SK-N-SH (cell line): ENCODE measurements around the gene TAOK2. TPM values are rescaled to one million over a fixed set of nuclear protein-coding genes. Genes with fewer than 3 reads are reported as not detected.
A peak's percentile ranks its signal among the peaks of the same experiment; 100 is the strongest.

Experiments used
- CTCF ChIA-PET: fragments of 300-600, 350-600 bp; formaldehyde crosslinking; extraction: SDS; loops from one replicate; lab custom pipeline; 2021; lab: Yijun Ruan, JAX
- POLR2A ChIA-PET: fragments of 350-600 bp; sonication (Branson Sonifier 250); formaldehyde crosslinking; extraction: SDS; loops from one replicate; lab custom pipeline; 2020; ENCODE audit warnings: antibody characterized with exemption, inconsistent platforms; lab: Yijun Ruan, JAX
- DNase-seq: peaks from one replicate; pipeline ENCODE4 v3.0.0; 2012
- H2AFZ ChIP-seq: fragments of 200-600 bp; sonication (generic); 2 replicates; pipeline ENCODE4 v1.8.1; 2016; ENCODE audit warnings: antibody characterized with exemption, mild to moderate bottlenecking, low read depth
- H3F3A ChIP-seq: fragments of 200-600 bp; sonication (generic); replicated peaks from 2 replicates; pipeline ENCODE3; 2016; ENCODE audit warnings: antibody characterized with exemption, mild to moderate bottlenecking; ENCODE audit not compliant: insufficient read depth
- H3K27ac ChIP-seq, 2 experiments: fragments of 200-500 bp in 1 of 2; fragments of 200-600 bp in 1 of 2; sonication (Bioruptor generic) in 1 of 2; sonication (generic), shearing (Covaris generic) in 1 of 2; 2 replicates each; pipeline versions ENCODE4 v1.5.1 to v1.6.1; 2014 to 2016; ENCODE audit warnings: low read depth in 2 of 2, inconsistent platforms in 1 of 2, low read length in 1 of 2, mild to moderate bottlenecking in 1 of 2, mixed read lengths in 1 of 2
- H3K27me3 ChIP-seq: fragments of 200-600 bp; sonication (generic), shearing (Covaris generic); 2 replicates; pipeline ENCODE4 v1.6.1; 2016; ENCODE audit warnings: mixed run types; ENCODE audit not compliant: insufficient read depth
- H3K36me3 ChIP-seq, 2 experiments: fragments of 200-500 bp in 1 of 2; fragments of 200-600 bp in 1 of 2; sonication (Bioruptor generic) in 1 of 2; sonication (generic) in 1 of 2; replicated peaks in 1 of 2; 2 replicates each; pipeline versions ENCODE3 to v1.5.1; 2014 to 2016; ENCODE audit warnings: low read length in 1 of 2, mild to moderate bottlenecking in 1 of 2; ENCODE audit not compliant: insufficient read depth in 2 of 2, control insufficient read depth in 1 of 2
- H3K4me1 ChIP-seq, 2 experiments: fragments of 200-500 bp in 1 of 2; fragments of 200-600 bp in 1 of 2; sonication (Bioruptor generic) in 1 of 2; sonication (generic), shearing (Covaris generic) in 1 of 2; 2 replicates each; pipeline versions ENCODE4 v1.5.1 to v1.6.1; 2014 to 2016; ENCODE audit warnings: low read depth in 1 of 2, low read length in 1 of 2, mixed run types in 1 of 2; ENCODE audit not compliant: insufficient read depth in 2 of 2, control insufficient read depth in 1 of 2
- H3K4me2 ChIP-seq: fragments of 200-600 bp; sonication (generic), shearing (Covaris generic); 2 replicates; pipeline ENCODE4 v1.6.1; 2017; ENCODE audit warnings: mixed run types
- H3K4me3 ChIP-seq, 2 experiments: fragments of 200-500 bp in 1 of 2; fragments of 200-600 bp in 1 of 2; sonication (Bioruptor generic) in 1 of 2; sonication (generic), shearing (Covaris generic) in 1 of 2; 2 replicates each; pipeline versions ENCODE4 v1.5.1 to v1.8.1; 2014 to 2016; ENCODE audit warnings: low read depth in 2 of 2, inconsistent platforms in 1 of 2, low read length in 1 of 2, mild to moderate bottlenecking in 1 of 2, mixed read lengths in 1 of 2, moderate library complexity in 1 of 2
- H3K79me2 ChIP-seq: fragments of 200-600 bp; sonication (generic); 2 replicates; pipeline ENCODE4 v1.8.1; 2017; ENCODE audit warnings: mild to moderate bottlenecking; ENCODE audit not compliant: insufficient read depth
- H3K9ac ChIP-seq: fragments of 200-600 bp; sonication (generic); 2 replicates; pipeline ENCODE4 v1.6.1; 2017; ENCODE audit warnings: mixed run types
- H3K9me2 ChIP-seq: fragments of 200-600 bp; sonication (generic); 2 replicates; pipeline ENCODE4 v1.6.1; 2017; ENCODE audit warnings: mixed run types
- H3K9me3 ChIP-seq: fragments of 200-600 bp; sonication (generic); 2 replicates; pipeline ENCODE4 v1.6.1; 2017; ENCODE audit warnings: mixed run types, mild to moderate bottlenecking, moderate library complexity
- H4K20me1 ChIP-seq: fragments of 200-600 bp; sonication (generic); 2 replicates; pipeline ENCODE4 v1.6.1; 2017; ENCODE audit warnings: mild to moderate bottlenecking, mixed run types; ENCODE audit not compliant: insufficient read depth
- ELF1 ChIP-seq: IDR thresholded peaks from 2 replicates; pipeline ENCODE4 v1.4.0; 2012
- GABPA ChIP-seq: IDR thresholded peaks from 2 replicates; pipeline ENCODE4 v1.4.0; 2012; ENCODE audit warnings: low read depth, mild to moderate bottlenecking
- MEF2A ChIP-seq: IDR thresholded peaks from 2 replicates; pipeline ENCODE4 v1.4.0; 2012; ENCODE audit warnings: low read depth, borderline replicate concordance
- MXI1 ChIP-seq: IDR thresholded peaks from 2 replicates; pipeline ENCODE4 v1.6.1; 2012; ENCODE audit warnings: mild to moderate bottlenecking, low read depth, low read length, improper control_type of control experiment
- NRF1 ChIP-seq: IDR thresholded peaks from 2 replicates; pipeline ENCODE4 v1.6.1; 2012; ENCODE audit warnings: low read depth, mild to moderate bottlenecking, low read length
- POLR2AphosphoS5 ChIP-seq: IDR thresholded peaks from 2 replicates; pipeline ENCODE4 v1.6.1; 2012; ENCODE audit warnings: low read depth, low read length
- RXRA ChIP-seq: IDR thresholded peaks from 2 replicates; pipeline ENCODE4 v1.4.0; 2012; ENCODE audit warnings: low read depth, mild to moderate bottlenecking, borderline replicate concordance
- SIN3A ChIP-seq: IDR thresholded peaks from 2 replicates; pipeline ENCODE4 v1.6.1; 2012; ENCODE audit warnings: low read depth, mild to moderate bottlenecking, low read length, moderate library complexity, borderline replicate concordance
- SMC3 ChIP-seq: IDR thresholded peaks from 2 replicates; pipeline ENCODE4 v1.6.1; 2012; ENCODE audit warnings: low read depth, low read length, improper control_type of control experiment
- TCF12 ChIP-seq: IDR thresholded peaks from 2 replicates; pipeline ENCODE4 v1.4.0; 2012
- TEAD4 ChIP-seq: IDR thresholded peaks from 2 replicates; pipeline ENCODE4 v1.4.0; 2012; ENCODE audit warnings: mild to moderate bottlenecking, borderline replicate concordance; ENCODE audit not compliant: insufficient read depth
- YY1 ChIP-seq: IDR thresholded peaks from 2 replicates; pipeline ENCODE4 v1.4.0; 2012; ENCODE audit warnings: low read depth, mild to moderate bottlenecking
- WGBS: methylation state at CpG from one replicate; pipeline ENCODE4 v1.1.6; 2017; ENCODE audit warnings: low lambda C conversion rate; 5-methylcytosine and 5-hydroxymethylcytosine counted together
- polyA plus RNA-seq, 3 experiments: library from polyadenylated mRNA; depleted of rRNA; stranded (reverse); fragments of >200 nt; gene quantifications; 2 replicates each; pipeline ENCODE4 v1.2.3, GENCODE V29; 2012
- TF ChIP-seq, protein P1 (sequence below): IDR thresholded peaks from 2 replicates; pipeline ENCODE4 v1.4.0; 2012; ENCODE audit warnings: low read depth, borderline replicate concordance
- TF ChIP-seq, protein P2 (sequence below): fragments of 200-600 bp; sonication (generic); IDR thresholded peaks from 2 replicates; pipeline ENCODE4 v1.6.1; 2017; ENCODE audit warnings: antibody characterized with exemption, mild to moderate bottlenecking, moderate library complexity
- TF ChIP-seq, protein P3 (sequence below): IDR thresholded peaks from 2 replicates; pipeline ENCODE4 v1.4.0; 2012; ENCODE audit warnings: low read depth
- TF ChIP-seq, protein P4 (sequence below): IDR thresholded peaks from 2 replicates; pipeline ENCODE4 v1.4.0; 2012; ENCODE audit warnings: low read depth, borderline replicate concordance

The TAOK2 gene
- polyA plus RNA-seq, 1 of the 3 experiments (the other 2 are of a cell fraction): 21.9 TPM

DNA sequence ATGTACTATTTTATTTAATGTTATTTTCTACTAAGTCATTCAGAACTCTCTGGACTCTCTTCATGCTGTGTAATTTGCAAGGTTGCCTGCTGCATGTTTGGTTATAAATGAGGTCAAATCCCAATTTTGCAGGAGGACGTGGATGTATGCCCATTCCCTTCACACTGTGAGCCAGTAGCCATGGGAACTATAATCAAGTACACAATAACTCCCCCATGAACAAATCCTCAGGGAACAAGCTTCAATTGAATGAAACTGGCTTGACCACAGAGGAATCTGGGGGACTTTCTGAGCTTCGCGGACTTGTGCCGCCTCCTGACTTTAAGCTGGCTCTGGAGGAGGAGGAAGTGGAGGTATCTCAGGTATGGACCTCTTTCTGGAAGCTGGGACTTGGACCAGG lies 33.0 kb upstream of the TAOK2 start:
- ChIA-PET POLR2A (no interaction called here), CTCF (interaction anchor here (1.2 kb wide), 1 partner anchor 171 kb away, joined by 3 read pairs; no protein-coding TSS in a partner anchor)
- Histone ChIP-seq H3K79me2 (no peaks in the 10 kb centered on the region), H4K20me1 (no peaks in the 10 kb centered on the region), H3K9me2 (no peaks in the 10 kb centered on the region), H3K4me3 (no peak overlapping the region), H3K9me3 (no peaks in the 10 kb centered on the region), H3K4me2 (no peak overlapping the region), H3K4me1 (peaks cover 2 to 10% of the 10 kb centered on the region in 2 experiments; a peak in 1 of 4 replicates), H2AFZ (no peak overlapping the region), H3K27ac (no peak overlapping the region), H3F3A (peaks cover 19% of the 10 kb centered on the region), H3K9ac (no peak overlapping the region), H3K27me3 (no peaks in the 10 kb centered on the region), H3K36me3 (no peaks in the 10 kb centered on the region)
- no peak for DNase-seq
- 86% methylated on average over 4 of the region's 4 CpGs for WGBS
- TF ChIP-seq NRF1: no peak
- TF ChIP-seq, protein P1, sequence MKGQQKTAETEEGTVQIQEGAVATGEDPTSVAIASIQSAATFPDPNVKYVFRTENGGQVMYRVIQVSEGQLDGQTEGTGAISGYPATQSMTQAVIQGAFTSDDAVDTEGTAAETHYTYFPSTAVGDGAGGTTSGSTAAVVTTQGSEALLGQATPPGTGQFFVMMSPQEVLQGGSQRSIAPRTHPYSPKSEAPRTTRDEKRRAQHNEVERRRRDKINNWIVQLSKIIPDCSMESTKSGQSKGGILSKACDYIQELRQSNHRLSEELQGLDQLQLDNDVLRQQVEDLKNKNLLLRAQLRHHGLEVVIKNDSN: no peak
- TF ChIP-seq YY1: no peak
- no peak for TF ChIP-seq MXI1
- TF ChIP-seq, protein P2, sequence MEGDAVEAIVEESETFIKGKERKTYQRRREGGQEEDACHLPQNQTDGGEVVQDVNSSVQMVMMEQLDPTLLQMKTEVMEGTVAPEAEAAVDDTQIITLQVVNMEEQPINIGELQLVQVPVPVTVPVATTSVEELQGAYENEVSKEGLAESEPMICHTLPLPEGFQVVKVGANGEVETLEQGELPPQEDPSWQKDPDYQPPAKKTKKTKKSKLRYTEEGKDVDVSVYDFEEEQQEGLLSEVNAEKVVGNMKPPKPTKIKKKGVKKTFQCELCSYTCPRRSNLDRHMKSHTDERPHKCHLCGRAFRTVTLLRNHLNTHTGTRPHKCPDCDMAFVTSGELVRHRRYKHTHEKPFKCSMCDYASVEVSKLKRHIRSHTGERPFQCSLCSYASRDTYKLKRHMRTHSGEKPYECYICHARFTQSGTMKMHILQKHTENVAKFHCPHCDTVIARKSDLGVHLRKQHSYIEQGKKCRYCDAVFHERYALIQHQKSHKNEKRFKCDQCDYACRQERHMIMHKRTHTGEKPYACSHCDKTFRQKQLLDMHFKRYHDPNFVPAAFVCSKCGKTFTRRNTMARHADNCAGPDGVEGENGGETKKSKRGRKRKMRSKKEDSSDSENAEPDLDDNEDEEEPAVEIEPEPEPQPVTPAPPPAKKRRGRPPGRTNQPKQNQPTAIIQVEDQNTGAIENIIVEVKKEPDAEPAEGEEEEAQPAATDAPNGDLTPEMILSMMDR: no peak
- no peak for TF ChIP-seq TCF12

DNA sequence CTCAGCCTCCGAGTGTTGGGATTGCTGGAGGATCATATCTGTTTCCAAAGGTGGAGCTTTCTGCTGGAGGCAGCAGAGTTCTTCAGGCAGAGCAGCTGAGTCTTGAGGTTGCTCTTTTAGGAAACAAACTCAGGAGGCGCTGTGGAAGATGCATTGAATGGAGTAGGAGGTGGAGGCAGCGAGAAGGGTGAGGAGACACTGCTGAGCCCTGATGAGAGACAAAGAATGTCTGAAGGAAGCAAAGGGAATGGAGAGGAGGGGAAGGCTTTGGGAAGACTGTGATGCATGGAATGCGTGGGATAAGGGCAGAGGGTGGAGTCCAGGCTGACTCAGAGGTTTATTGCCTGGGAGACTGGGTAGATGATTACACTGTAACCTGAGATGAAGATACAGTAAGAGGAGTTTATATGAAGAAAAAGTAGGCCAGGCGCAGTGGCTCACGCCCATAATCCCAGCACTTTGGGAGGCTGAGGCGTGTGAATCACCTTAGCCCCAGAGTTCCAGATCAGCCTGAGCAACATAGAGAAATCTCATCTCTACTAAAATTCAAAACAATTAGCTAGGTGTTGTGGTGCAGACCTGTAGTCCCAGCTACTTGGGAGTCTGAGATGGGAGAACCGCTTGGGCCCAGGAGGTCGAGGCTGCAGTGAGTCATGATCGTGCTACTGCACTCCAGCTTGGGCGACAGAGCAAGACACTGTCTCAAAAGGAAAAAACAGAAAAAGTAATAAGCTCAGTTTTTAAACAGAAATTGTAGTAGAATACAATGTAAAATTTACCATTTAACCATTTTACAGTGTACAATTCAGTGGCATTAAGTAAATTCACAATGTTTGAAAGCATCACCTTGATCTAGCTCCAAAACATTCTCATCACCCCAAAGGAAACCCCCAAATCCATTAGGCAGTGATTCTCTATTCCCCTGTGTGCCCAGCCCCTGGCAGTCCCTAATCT lies 29.5 kb upstream of the TAOK2 start:
- no peaks in the 10 kb centered on the region for H3K79me2 ChIP-seq
- ChIA-PET POLR2A (interaction anchor here (1.6 kb wide), 1 partner anchor 18 kb away, joined by 8 read pairs; the partner anchor contains the start of gene KCTD13), CTCF (interaction anchor here (0.7 kb wide), 1 partner anchor 58 kb away, joined by 3 read pairs; no protein-coding TSS in a partner anchor)
- H3K4me2 ChIP-seq: peak overlapping the region; percentile 56
- H3F3A ChIP-seq: peaks cover 23% of the 10 kb centered on the region
- peak overlapping the region; percentile 64 to 98; a peak in 3 of 4 replicates for H3K27ac ChIP-seq
- H3K4me3 ChIP-seq: peak overlapping the region in 1 of 2 experiments; percentile 33; a peak in 2 of 4 replicates
- peaks cover 2 to 10% of the 10 kb centered on the region in 2 experiments; a peak in 1 of 4 replicates for H3K4me1 ChIP-seq
- H4K20me1 ChIP-seq: no peaks in the 10 kb centered on the region
- H3K9me2 ChIP-seq: no peaks in the 10 kb centered on the region
- H3K27me3 ChIP-seq: no peaks in the 10 kb centered on the region
- DNase-seq: no peak
- no peaks in the 10 kb centered on the region for H3K9me3 ChIP-seq
- 18% methylated on average over 11 of the region's 11 CpGs for WGBS
- H3K9ac ChIP-seq: peak overlapping the region; percentile 68
- peak overlapping the region; percentile 71 for H2AFZ ChIP-seq
- H3K36me3 ChIP-seq: no peaks in the 10 kb centered on the region
- TF ChIP-seq TEAD4 (peak; percentile 52; the same call in 1 of the 2 replicates), RXRA (peak; percentile 42; the same call in 1 of the 2 replicates), SMC3 (peak; percentile 11; the same call in 1 of the 2 replicates), POLR2AphosphoS5 (peak; percentile 73), TCF12 (0 out of 2 replicates have a peak, but pooled peaks have one; percentile 16), ELF1 (no peak), MEF2A (no peak), SIN3A (peak; percentile 8; the same call in 1 of the 2 replicates), GABPA (no peak)
- TF ChIP-seq, protein P3, sequence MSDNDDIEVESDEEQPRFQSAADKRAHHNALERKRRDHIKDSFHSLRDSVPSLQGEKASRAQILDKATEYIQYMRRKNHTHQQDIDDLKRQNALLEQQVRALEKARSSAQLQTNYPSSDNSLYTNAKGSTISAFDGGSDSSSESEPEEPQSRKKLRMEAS: peak; percentile 22; the same call in 1 of the 2 replicates
- TF ChIP-seq, protein P4, sequence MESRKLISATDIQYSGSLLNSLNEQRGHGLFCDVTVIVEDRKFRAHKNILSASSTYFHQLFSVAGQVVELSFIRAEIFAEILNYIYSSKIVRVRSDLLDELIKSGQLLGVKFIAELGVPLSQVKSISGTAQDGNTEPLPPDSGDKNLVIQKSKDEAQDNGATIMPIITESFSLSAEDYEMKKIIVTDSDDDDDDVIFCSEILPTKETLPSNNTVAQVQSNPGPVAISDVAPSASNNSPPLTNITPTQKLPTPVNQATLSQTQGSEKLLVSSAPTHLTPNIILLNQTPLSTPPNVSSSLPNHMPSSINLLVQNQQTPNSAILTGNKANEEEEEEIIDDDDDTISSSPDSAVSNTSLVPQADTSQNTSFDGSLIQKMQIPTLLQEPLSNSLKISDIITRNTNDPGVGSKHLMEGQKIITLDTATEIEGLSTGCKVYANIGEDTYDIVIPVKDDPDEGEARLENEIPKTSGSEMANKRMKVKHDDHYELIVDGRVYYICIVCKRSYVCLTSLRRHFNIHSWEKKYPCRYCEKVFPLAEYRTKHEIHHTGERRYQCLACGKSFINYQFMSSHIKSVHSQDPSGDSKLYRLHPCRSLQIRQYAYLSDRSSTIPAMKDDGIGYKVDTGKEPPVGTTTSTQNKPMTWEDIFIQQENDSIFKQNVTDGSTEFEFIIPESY: no peak
- TF ChIP-seq, protein P2: peak; percentile 69
- TF ChIP-seq, protein P1: no peak
